HK-2 (cell line): ENCODE data around the gene RIN1.
"Not testable (repeated sequence)": the region's sequence is repeated elsewhere in the genome, so short reads cannot be mapped to it uniquely, and the experiment has no call there.

Experiments used
- DNase-seq: peaks from one replicate; pipeline ENCODE4 v3.0.0-alpha.2; 2018; ENCODE audit not compliant: unreplicated experiment

Gene RIN1

DNA sequence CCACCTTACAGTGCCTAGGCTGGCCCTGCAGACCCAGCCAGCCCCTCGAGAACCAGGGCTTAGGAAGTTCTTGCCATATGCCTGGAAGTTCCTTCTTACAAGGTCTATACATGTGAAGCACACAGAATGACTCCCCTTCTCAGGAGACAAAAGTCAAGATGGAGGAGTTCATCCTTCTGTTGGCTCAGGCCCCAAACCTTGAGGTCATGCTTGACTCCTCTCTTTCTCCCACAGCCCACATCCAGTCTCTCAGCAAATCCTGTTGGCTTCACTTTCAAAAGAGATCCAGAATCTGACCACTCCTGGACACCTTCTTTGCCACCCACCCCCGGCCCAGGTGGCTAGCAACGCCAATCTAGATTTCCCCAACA is 17.6 kb downstream of the RIN1 start:
- DNase-seq, result no peak

DNA sequence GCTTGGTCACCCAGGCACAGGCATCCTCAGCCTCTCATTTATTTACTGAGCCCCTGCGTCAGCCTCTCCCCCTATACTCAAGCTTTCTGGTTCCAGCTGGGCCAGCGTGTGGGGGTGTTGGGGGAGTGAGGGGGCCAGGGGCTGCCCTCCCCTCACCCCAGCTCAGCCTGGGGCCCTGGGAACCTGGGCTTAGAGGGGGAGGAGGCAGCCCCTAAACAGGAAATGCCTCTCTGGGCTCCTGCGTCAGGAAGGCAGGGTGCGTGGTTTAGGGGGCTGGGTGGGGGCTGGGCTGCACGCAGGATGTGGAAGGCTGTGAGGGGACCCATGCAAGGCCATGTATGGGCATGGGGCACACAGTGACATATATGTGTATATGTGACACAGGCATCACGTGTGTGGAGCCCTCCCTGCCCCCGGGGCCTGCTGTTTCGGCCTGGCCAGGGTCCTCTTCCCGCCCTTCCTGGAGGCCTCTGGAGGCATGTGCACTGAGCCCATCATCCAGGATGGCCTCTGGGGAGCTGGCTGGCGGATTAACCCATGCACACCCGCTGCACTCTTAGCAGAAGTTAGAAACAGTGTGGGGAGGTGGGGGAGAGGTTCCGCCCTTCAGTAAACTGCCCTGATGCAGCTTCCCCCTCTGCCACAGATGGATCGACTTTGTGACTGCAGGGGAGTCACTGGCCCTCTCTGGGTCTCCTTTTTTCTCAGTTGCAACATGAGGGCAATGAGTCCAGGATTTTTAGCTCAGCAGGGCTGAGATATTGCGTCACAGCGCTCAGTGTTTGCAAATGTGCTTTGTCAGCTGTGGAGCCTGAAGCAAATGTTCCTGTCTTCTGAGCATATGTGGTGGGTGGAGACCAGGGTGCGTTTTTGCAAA is 18.3 kb downstream of the RIN1 start:
- no peak for DNase-seq

DNA sequence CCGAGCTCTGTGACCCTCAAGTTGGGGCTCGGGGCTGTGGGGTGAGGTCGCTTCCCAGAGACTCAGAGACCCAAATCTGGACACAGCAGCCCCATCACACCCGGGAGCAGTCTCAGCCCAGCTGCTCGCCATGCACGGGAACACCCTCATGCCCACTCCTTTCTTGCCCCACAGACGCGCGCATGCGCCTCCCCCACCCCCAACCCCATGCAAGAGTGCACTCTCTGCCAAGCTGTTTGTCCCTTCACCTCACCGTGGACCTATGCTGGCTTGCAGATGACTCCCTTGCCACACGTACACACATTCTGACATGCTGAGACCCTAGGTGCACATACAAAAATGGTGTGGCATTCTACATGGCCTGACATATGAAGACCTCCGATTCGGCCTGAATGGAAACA is 18.9 kb downstream of the RIN1 start:
- DNase-seq, result no peak

DNA sequence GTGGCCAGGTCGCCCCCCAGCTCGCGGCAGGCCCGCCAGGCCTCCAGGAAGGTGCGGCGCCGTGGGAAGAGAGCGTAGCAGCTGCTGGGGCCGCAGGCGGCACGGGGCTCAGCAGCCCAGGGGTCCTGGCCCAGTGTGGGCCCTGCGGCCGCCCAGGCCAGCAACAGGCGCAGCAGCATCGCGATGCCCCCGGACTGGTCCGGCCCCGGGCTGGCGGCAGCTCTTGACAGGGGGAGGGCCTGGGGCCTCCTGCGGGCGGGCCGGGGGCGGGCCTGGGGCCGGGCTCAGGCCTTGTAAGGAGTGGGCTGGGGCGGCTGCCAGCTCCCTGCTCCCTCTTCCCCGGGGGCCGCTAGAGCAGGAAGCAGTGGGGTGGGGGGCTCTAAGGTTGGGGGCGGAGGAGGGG is 19.4 kb downstream of the RIN1 start, which contains the start of gene CD248:
CD248 (minus strand) TSS at position 196 of the 403 bp plus-strand sequence; CDS start at position 179, 17 bp downstream.
- no peak for DNase-seq

DNA sequence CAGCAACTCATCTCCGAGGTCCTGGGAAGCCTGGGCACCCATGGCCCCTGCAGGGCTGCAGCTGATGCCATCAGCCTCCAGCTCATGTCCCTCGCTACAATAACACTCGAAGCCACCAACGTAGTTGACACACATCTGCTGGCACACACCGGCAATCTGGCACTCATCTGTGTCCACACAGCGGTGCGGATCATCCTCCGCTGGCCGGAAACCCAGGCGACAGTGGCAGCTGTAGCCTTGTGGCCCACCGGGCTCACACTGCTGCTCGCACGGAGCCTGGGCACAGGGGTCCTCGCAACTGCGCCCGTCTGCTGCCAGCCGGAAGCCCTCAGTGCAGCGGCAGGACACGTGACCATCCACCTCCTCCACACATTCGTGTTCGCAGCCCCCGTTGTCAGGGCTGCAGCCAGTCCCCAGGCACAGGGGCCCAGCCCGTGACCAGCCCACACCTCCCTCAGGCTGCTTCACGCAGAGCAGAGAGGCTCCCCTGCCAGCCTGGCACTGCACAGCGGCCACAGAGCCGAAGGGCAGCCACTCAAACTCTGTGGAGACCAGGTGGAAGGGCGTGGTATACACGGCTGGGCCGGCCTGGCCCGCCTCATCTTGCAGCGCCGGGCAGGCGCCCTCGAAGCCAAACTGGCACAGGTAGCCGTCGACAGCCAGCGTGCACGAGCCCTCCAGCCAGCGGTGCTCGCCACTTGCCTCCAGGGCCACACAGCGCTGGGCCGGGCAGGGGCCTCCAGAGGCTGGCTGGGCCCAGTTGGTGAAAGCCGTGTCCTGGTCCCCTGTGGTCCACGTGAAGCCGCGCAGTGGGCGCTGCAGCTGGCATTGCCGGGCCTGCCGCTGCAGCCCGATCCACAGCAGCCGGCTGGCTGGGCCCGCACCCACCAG is 20.1 kb downstream of the RIN1 start:
- no peak for DNase-seq

DNA sequence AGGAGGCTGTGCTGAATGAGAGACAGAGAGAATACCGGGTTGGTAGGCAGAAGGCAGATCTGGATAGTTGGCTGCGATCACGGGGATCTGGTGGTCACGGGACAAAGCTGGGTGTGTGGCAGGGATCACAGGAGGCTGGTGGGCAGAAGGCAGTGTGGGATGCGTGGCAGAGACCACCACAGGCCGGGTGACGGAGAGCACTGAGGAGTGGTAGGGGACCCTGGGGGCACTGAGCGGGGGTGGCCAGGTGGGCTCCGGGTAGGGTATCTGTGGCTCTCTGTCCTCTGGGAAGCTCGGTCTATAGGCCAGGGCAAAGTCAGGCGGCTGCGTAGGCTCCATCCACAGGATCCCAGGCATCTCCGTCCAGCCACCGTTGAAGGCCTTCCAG is 20.7 kb downstream of the RIN1 start:
- no peak for DNase-seq

DNA sequence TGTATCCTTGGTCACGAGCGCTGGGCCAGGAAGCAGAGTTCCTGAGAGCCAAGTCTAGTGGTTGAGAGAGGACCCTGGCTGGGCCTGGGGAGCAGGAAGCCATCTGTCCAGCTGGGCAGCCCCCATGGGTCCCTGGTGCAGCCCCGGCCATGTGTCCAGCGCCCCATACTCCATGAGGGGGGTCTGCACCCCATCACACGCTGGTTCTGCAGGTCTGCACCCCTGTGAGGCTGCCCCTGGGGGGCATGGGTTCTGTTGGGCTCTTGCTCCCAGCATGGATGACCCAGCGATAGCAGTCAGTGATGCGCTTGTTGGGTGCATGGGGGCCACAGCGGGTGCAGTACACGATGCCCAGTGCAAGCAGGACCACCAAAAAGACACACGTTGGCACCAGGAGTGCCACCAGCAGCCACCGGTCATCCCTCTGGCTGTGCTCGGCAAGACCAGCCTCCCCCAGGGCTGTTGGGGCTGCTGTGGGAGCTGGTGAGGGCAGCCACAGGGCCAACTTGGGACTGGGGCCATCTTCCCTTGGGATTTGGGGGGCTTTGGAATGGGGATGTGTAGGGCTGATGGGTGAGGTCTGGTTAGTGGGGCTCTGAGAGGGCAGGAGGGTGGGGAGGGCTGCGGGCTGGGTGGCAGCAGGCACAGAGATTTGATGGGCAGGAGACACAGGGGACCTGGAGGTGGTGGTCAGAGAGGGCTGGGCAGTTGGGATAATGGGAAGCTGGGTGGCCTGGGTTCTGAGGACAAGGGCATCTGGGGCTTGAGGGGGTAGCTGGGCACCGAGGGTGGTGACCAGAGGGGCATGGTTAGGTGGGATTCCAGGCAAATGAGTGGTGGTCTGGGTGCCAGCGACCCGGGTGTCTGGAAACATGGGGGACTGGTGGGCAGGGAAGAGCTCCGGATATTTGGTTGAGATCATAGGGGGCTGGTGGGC is 21.4 kb downstream of the RIN1 start:
- no peak for DNase-seq

DNA sequence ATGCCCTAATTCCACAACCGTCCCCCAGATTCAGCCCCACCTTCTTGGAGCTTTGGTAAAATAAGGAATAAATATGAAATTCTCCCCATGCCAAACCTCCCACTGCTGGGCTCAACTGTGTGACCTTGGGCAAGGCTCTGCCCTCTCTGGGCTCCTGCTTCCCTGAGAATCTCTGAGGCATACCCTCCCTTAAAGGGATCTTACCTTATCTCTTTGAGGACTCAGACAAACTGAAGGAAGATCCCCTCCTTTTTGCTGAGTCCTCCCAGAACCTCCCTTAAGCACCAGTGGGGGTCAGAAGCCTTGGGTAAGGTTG is 22.1 kb downstream of the RIN1 start:
- DNase-seq, result no peak

DNA sequence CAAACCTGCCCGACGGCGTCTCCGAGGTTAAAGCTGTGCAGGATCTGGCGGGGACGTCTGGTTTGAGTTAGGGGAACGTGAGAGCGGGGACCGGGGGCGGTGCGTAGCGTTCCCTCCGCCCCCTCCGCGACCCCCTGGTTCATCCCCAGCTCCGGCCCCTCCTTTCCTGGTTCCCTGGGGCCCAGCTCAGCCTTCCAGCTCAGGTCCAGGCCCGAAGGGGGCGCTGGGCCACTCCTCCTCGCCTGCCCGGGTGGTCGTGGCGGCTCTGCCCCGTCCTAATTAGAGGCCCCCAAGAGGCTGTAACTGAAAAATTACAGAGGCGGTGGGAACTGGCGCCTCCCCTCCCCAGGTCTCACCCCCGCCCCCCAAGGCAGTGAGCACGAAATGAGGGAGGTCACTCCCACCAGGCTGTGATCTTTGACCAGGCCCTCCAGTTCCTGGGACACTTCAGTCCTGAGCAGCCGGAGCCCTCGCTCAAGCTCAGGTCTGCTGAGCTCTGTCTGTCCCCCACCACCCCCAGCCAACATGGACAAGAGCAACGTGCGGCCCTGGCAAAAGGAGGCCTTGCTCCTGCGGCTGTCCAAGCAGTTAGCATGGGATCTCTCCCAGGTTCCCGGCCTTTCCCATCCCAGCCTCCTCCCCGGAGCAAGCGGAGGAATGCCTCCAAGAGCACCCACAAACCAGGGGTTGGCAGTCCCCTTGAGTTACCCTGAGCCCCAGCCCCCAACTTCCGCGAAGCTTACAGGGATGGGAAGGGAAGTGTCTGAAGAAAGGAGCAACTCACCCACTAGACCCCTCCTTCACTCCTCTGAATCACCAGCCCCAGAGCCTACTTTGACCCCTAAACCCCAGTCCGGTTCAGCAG is 22.7 kb downstream of the RIN1 start:
- DNase-seq, result no peak

DNA sequence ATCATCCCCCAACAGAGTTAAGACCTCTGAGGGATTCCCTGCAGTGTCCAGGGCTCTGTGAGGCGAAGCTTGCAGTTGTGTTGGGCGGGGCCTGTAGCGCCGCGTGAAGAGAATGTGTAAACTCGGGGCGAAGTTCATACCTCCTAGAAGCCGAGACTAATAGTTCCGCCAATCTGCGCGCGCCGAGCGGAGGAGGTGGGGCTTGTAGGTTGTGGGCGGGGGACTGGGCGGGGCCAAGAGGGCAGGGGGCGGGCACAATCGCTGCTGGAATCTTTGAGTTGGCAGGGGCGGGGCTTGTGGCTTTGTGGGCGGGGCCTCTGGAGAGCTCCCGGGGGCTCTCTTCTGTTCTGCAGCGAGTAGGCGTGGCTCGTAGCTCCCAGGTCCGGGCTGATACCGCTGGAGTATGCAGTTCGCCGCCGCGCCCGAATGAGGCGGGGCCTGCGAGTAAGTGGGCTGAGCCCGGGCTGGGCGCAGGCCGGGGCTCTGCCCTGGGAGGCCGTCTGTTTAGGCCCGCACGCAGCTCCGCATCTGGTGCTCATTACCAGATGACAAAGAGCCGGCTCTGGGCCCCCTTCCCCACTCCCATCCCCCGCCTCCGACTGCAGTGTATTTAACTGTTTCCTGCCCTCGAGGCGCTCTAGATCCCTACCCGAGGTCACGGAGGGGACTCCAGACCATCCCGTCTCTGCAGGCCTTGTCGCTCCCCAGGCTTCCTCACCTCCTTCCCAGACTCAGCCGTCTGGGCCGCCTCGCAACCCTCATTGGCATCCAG is 23.5 kb downstream of the RIN1 start:
- peak; percentile 97 for DNase-seq

DNA sequence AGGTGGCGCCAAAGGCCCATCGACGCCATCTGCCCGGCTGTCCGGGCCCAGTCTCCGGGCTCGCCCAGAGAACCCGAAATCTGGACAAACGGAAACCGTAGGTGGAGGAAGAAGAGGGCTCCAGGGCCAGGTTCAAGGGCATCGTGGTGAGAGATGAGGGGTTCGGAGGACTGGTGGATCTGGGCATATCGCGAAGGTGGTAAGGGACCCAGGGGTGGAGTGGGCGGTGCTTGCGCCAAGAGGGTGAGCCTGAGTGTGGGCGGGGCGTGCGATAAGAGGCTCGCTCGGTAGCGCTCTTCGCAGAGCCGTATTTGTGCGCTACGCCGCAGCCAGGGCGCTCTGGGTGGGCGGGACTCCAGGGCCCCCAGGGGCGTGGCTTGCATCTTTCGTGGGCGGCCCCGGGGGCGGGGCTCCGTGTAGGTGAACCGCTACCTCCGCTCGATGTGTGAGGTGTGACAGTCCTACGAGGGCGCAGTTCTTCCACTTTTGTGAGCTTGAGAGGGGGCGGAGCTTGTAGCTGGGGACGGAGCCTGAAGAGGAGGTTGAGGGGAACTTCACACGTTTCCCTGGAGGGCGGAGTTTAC is 24.2 kb downstream of the RIN1 start:
- DNase-seq, result peak; percentile 76

DNA sequence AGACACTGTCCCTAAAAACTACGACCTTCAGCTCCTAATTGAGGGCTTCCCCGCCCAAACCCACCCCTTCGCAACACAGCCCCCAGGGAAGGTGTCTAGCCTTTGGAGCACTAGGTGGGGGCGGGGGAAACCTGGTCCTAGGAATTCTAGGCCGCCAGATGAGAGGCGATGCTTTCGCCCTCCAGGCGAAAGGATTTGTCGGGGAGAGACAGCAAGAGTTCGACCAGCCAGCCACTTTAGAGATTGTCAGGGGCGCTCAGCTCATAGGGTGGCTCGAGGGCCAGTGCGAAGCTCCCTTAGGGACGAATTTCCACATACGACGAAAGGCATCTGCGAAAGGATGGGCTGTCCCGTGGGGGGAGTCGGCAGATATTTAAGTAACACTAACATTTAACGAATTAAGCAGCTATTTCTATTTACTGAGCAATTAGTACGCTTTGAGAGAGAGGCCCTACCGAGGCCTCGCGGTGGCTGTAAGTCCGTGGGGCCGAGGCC is 24.7 kb downstream of the RIN1 start:
- DNase-seq, result no peak

DNA sequence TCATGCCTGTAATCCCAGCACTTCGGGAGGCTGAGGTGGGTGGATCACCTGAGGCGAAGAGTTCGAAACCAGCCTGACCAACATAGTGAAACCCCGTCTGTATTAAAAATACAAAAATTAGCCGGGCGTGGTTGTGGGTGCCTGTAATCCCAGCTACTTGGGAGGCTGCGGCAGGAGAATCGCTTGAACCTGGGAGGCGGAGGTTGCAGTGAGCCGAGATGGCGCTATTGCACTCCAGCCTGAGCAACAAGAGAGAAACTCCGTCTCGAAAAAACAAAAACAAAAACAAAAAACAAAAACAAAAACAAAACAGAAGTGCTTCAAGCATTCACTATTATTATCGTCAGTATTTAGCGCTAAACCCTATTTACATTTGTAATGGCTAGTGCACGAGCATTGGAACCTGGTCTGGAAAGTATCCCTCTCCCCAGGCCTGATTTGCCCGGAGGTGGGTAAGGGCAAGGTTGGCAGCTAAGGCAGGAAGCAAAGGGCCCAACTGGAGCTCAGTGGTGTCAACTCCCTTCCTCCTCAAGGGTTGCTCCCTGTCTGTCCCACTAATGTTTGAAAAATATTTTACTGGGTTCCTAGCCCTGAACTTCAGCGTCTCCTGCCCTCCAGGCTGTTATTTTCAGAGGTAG is 25.3 kb downstream of the RIN1 start:
- DNase-seq, result not testable (repeated sequence)

DNA sequence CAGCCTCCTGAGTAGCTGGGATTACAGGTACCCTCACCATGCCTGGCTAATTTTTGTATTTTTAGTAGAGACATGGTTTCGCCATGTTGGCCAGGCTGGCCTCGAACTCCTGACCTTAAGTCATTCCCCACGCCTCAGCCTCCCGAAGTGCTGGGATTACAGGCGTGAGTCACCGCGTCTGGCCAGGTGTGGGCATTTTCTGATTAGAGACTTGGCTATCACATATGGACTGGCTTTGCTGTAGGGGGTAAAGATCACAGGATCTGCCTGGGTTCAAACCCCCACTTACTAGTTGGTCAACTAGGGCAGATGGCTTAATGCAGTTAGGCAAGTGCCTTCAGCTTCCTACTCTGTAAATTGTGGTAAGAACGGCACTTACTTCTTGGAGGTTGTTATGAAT is 25.9 kb downstream of the RIN1 start:
- DNase-seq, result no peak

DNA sequence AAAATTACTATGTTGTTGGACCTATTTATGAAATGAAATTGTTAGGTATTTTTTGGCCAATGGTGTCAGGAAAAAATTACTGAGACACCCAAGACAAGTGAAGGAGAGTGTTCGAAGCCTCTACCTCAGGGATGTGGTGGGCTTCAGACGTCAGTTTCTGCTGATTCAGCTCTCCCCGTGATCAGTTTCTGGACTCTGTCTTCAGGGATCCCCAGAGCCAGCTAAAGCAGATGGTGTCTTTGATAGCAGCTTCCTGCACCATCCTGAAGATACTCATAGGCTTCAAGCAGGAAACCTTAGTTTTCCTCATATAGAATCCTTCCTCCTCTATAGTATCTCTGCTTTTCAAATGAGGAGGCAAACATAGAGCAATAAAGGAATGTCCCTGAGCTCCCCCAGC is 26.8 kb downstream of the RIN1 start:
- DNase-seq, result no peak

DNA sequence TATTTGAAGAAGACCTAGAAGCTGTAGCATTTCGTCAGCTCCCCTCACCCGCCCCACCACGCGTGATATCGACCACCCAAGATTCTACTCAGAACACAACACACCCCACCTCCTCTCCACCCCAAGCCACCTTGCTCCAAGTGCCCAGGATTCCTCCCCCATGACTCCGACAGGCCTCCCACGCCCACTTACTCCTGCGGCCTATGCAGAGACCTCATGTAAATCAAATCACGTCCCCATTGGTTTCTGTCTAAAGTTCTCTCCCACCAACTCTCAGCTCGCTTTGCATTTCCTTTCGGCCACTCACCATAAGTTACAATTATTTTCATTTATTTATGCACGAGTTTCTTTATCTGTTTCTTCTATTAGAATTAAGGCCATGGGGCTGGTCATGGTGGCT is 33.6 kb downstream of the RIN1 start:
- DNase-seq, result no peak

DNA sequence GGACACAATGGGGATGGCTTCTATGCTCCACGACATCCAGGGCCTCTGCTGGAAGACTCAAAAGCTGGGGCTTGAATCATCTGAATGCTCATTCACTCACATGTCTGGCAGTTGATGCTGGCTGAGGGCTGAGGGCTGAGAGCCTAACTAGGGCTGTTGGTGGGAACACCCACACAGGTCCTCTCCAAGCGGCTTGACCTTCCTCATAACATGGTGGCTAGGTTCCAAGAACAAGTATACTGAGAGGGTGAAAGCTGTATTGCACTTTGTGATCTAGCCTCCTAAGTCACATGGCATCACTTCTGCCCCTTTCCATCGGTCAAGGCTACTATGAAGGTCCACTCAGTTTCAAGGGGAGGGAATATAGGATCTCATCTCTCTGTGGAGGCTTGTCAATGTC is 37.0 kb downstream of the RIN1 start:
- no peak for DNase-seq

DNA sequence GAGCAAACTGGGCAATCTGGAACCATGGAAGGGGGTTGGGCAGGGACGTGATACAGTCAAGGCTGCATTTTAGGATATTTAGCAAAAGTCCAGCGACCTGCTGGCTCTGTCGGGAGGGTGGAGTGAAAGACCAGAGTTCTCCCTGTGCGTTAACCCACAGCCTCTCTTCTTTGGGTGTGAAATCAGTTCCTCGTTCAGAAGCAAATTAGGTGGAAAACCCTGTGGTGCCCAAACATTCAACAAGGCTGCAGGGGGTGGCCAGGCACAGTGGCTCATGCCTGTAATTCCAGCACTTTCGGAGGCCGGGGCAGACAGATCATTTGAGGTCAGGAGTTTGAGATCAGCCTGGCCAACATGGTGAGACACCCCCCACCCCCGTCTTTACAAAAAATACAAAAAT is 38.6 kb downstream of the RIN1 start:
- no peak for DNase-seq
